ENCODE data around the gene SDS.

The SDS gene

DNA sequence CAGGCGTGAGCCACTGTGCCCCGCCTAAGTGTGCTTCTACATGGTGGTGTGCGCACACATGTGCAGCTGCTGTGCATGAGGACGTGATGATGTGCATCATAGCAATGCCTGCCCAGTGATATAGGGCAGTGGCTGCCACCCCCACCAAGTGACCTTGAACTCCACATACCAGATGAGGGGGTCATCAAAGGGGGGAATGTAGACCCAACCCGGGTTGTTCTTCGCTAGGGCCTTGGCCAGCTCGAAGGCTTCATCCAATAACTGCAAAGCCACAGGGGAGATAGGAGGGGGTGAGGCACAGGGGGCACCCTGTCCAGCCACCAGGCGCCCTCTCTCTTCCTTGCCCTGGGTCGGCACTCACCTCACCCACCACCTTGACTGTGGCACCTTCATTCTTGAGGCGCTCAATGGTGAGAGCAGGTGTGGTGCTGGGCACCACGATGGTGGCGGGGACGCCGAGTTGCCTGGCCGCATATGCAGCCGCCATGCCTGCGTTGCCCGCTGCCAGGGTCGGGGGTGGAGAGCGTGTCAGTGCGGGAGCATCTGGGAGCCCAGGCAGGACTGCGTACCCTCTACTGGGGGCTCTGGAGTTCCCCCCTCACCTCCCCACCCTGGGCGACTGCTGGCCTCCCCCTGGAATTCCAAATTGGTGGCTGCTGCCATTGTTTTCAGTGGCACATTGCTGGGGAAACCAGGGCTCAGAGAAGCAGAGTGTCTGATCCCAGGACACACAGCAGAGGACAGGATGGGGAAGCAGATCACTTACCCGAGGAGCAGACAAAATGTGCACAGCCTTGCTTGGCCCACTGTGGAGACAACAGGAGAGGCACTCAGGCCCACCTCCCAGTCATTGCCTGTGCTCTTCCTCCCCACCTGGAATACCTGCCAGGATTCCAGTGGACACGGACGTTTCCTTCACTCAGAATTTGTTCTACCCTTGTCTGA, 5.1 kb downstream of the SDS start:
- no peak for DNase-seq

DNA sequence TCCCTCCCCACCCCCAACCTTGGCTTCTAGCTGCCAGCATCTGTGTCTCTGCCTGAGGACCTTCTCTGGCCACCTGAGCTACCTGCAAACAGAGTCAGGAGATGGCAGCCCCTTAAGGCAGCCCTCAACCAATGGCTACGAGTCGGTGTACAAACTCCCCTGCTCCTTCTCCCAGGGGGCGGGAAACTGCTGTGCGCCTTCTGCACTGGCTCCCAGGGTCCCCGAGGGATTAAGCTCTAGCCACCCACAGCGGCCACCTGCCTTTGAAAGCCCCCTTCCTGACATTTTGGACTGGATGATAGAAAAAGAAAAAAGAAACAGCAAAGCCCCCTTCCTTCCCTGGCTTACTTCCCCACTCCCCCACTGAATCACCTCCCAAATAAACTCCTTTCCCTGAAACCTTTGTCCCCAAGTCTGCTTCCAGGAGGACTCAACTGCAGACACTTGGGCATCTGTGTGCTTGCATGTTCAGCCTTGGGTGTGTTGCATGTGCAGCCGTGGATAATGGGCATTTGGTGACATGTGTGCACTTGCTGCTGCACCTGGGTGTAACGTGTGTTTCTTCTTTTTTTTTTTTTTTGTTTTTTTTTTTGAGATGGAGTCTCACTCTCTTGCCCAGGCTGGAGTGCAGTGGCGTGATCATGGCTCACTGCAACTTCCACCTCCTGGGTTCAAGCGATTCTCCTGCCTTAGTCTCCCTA, 6.0 kb downstream of the SDS start:
- no peak for DNase-seq

DNA sequence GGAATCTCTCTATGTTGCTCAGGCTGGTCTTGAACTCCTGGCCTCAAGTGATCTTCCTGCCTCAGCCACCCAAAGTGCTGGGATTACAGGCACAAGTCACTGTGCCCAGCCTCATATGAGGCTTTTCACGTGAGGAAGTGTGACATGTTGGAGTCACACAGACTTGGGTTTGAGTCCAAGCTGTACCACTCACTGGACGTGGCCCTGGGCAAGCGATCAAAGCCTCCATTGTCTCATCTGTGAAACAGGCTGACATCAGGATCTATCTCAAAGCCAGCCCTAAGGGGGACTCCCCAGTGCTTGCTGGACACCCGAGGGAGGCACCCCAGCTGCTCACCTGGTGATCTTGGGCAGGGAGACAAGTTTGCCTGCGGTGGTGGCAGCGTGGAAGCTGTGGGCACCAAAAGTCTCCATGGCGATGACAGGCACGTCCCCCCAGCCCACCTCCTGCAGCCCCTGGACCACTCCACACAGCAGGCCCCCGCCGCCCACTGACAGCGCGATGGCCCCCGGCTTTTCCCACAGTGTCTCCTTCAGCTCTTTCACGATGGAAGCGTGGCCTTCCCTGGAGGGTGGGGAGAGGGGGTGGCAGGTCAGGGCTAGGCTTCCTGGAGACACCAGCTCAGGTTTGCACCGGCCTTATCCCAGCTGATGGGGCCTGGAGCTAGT, 6.7 kb downstream of the SDS start:
- no peak for DNase-seq

DNA sequence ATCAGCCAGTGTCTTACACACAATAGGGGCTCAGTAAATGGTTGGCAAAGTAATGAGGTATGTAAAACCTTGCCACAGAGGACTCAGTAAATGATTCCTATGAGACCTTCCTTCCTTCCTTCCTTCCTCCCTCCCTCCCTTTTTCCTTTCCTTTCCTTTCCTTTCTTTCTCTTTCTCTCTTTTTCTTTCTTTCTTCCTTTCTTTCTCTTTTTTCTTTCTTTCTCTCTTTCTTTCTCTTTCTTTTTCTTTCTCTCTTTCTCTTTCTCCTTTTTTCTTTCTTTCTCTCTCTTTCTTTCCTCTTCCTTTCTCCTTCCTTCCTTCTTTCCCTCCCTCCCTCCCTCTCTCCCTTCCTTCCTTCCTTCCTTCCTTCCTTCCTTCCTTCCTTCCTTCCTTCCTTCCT, 7.5 kb downstream of the SDS start:
- DNase-seq: no peak

DNA sequence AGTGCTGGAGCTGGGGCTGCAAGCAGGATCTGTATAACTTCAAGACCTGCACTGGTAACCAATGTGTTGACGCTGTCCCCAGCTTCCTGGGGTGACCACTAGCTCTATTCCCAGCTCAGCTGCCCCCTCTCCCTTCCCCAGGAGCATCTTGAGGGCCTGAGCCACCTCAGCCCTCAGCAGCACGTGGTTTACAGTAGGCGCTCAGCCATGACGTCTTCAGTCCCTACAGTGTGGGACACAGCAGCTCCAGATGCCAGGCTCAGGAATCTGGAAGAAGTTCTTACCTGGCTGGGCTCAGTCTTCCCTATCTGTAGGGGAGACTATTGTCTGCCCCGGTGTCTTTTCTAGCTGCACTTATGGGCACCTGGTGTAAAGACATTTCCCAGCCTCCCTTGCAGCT, 8.6 kb downstream of the SDS start:
- no peak for DNase-seq

DNA sequence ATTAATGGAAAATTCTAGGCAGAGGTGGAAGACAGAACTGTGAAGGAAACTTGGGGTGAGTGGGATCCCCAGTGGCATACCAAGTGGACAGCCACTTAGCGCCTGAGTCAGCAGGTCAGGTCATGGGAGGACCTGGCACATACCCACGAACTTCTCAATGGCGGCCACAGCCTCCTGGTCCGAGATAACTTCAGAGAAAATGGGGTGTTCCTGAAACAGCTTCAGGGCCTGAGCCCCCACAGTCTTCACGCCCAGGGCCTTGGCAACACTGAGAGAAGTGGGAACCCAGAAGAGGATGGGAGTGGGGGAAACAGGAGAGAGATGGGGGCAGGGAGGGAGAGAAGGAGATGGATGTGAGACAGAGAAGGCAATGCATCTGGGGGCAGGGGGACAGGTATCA, 9.9 kb downstream of the SDS start:
- DNase-seq: no peak

DNA sequence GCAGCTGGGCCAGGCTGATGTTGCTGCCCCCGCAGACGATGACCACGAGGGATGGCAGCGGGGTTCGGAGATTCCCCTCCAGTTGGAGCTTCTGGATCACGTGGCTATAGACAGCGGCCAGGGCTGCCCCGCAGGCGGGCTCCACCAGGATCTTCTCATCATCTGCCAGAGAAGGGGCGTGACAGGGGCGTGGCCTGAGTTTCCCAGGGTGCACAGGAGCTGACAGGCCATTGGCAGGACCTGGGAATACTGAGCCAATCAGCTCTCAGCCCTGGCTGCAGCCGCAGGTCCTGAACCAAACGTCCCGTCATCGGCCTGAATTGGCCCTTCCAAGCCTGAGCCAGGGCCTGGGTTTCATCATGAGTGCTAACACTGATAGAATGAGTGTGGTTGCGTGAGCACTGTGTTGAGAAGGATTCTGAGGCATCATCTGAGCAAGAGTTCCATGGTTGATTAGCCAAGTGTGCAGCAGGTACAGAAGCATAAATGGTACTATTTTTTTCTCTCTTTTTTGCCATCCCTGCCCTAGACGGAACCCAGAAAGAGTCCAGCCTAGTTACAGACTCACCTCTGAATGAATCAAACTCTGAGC, 10.6 kb downstream of the SDS start:
- DNase-seq: no peak

DNA sequence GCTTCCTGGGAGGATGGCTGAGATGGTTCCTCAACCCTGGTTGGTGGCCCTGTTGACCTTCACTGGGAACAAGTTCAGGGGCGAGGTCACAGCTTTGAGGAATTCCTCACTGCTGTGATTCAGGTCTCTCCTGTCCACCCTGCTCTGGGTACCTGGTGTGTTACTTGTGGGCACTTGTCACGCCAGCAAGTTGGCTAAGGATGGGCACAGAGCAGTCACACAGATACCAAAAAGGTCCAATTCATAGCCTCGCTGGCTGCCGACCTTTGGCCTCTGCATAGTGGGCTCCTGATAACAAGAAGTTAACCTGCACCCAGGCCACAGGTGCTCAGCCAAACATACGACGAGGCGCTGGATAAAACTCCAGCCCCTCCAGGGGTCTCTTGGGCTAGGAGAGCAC, 11.2 kb downstream of the SDS start:
- DNase-seq: no peak

DNA sequence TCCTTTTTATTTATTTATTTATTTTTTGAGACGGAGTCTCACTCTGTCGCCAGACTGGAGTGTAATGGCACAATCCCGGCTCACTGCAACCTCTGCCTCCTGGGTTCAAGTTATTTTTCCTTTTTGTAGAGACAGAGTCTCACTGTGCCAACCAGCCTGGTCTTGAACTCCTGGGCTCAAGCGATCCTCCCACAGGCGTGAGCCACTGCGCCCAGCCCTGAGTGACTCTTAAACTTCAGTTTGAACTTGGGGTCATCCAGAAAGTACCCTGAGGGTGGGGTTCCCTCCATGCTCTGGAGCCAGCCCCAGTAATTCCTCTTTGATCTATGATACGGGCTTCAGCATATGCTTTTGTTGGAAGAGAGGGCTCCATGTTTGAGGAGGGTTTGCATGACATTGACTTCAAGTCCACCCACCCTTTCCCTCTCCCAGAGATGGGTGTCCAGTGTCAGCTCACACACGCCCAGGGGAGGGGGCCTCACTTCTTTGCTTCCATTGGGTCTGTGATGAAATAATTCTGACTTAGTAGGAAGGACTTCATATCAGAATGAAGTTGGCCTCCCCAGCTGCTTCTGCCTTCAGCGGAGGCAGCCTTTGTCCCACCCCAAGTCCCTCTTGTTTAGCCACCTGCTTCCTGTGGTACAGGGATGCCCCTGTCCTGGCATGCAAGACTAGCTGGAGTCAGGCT, 11.9 kb downstream of the SDS start:
- no peak for DNase-seq

DNA sequence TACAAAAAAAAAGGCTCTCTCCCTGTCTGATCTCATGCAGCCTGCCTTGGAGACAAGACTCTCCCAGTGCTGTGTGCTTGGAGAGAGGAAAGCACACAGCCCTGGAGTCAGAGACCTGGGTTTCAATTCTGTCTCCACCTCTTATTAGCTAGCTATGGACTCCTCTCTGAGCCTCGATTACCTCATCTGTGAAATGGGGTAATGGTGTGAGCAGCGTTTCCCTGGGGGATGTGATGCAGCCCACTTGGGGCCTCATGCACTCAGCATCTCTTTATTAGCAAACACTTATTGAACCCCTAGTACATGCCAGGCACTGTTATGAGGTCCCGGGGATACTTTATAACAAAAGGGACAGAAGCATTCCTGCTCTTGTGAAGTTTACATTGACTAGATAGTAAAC, 12.5 kb downstream of the SDS start:
- no peak for DNase-seq

DNA sequence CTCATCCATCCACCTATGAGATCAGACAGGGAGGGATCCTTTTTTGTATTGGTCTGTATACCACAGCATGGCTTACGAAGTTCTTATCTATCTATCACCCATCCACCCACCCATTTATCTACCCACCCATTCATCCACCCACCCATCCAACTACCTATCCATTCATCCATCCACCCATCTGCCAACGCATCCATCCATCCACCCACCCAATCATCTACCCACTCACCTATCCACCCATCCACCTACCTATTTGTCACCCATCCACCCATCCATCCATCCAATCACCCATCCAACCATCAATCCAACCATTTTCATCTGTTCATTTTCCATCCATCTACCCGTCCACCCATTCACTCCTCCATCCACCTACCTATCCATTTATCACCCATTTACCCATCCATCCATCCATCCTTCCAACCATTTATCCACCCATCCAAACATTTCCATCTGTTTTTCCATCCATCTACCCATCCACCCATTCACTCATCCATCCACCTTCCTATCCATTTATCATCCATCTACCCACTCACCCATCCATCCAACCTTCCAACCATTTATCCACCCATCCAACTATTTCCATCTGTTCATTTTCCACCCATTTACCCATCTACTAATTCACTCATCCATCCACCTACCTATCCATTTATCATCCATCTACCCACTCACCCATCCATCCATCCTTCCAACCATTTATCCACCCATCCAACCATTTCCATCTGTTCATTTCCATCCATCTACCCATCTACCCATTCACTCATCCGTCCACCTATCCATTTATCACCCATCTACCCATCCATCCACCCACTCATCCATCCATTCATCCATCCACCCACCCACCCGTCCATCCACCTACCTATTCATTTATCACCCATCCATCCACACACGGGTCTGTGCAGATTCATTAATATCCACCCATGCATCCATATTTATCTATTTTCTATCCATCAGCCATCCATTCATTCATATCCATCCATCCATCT, 13.3 kb downstream of the SDS start:
- DNase-seq: no peak

DNA sequence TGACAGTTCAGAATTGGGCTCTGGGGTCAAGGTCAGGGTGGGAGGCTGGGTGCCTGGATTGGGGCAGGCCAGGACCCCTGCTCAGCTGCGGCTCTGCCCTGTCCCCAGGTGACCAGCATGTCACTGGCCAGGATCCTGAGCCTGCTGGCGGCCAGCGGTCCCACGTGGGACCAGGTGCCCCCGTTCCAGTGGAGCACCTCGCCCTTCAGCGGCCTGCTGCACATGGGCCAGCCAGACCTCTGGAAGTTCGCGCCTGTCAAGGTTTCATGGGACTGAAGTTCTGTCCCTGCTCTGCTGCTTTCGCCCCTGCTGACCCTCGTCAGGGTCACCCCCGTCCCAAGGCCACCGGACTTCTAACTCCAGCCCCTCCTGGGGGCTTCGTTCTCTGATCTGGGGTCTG, 15.3 kb downstream of the SDS start:
- no peak for DNase-seq

DNA sequence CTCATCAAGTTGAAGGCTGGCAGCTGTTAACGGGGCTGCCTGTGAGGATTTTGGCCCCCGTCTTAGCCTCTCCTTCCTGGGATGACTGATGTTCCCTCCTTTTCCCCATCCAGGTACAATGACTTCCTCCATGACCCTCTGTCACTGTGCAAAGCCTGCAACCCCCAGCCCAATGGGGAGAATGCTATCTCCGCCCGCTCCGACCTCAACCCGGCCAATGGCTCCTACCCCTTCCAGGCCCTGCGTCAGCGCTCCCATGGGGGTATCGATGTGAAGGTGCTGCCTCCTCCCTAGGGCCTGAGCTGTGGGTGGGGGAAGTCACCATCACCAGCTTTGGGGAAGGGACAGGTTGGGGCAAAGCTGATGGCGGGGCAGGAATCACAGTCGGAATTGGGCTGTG, 16.1 kb downstream of the SDS start:
- DNase-seq: no peak

DNA sequence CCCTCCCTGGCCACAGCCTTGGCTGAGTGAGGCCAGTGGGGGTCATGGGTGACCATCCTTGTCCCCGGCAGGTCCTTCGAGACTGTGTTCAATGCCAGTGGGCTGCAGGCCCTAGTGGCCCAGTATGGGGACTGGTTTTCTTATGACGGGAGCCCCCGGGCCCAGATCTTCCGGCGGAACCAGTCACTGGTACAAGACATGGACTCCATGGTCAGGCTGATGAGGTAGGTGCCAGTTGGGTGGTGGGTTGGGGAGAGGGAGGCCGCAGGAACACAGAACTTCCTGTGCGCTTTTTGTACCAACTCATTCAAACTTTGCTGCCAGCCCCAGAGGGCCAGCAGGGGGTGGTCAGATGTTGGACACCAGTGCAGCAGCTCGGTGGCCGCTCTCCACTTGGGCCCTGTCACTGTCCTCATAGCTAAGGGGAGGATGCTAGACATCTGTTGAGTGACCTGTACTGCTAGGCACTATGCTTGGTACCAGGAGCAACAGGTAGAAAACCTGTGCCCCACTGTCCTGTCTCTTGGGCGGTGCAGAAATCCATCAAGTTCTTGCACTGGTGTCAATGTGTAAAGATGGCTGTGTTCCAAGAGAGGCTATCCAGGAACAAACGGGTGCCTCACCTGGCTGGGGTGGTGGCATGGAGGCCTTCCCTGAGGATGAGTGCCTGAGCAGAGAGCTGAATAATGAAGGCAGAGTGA, 16.7 kb downstream of the SDS start:
- DNase-seq: no peak

DNA sequence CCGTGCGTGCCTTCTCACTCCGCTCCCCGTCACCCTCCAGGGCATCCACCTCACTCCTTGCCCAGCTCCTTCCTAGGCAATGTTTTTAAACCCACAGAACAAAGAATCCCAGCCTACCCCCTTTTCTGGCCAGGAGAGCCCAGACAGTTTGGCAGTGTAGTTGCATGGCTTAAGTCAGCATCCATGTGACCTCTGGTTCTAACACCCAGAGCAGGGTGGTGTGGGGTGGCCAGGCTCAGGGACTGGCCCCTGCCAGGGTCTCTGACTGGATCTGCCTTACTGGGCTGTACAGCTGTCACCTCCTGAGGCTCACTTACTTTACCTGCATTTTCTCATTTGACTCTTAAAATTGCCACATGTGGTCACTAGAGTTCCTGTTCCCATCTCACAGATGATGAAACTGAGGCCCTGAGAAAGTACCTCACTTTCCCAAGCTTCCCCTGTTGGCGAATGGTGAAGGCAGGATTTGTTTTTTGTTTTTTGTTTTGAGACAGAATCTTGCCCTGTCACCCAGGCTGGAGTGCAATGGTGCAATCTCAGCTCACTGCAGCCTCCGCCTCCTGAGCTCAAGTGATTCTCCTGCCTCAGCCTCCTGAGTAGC, 18.3 kb downstream of the SDS start:
- DNase-seq: no peak

DNA sequence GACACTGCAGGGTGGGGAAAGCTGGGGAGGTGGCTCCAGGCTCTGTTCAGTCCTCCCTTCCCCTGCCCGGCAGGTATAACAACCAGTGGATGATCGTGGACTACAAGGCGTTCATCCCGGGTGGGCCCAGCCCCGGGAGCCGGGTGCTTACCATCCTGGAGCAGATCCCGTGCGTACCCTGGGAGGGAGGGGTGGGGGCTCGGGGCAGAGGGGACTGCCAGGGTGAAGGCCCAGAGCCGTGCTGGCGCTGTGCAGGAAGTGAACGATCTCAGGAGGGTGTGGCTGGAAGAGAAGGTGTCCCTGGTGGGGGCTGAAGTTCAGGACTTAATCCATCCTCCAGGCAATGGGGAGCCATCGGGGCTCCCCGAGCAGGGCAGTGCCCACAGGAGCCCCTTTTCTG, 18.9 kb downstream of the SDS start:
- no peak for DNase-seq

DNA sequence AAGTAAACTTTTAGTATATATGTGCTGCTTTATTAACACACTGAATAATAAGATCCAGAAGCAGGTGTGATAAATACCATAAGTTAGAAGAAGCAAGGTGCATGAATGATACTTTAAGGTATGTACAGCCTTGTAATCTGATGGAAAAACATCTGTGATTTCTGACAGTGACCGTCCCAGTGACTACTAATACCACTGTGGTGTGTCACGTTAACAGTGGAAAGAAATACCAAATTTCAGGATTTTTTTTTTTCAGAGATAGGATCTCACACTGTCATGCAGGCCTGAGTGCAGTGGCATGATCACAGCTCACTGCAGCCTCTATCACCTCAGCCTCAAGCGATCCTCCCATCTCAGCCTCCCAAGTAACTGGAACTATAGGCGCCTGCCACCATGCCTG, 21.5 kb downstream of the SDS start:
- DNase-seq: no peak

DNA sequence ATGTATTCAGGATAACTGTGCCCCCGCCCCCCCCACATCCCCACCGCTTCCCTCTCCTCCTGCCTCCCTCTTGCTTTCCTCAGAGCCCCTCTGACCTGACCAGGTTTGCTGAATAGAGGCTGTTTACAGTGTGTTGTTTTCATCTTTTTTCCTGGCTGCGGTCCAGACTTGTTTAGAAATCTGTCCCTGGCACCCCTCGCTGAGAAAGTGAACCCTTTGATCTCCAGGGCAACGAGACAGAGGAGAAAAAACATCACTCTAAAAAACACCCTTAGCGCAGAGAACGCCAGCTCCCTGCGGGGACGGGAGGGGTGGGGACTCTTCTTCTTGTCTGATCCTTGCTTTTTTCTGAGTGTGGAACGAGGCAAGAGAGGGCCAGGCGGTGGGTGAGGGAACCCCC, 22.5 kb downstream of the SDS start:
- DNase-seq: no peak

DNA sequence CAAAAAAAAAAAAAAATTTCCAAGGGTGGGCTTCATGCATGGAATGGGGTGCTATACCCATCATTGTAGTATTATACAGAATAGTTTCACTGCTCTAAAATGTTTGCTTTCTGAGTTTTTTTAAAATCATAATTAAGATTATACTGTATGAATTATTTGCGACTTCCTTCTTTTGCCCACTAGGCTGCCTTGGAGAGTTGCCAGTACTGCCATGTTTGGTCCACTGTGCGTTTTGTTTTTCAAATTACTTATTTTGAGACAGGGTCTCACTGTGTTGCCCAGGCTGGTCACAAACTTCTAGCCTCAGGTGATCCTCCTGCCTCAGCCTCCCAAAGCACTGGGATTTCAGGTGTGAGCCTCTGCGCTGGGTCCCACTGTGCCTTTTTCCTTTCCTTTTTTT, 25.4 kb downstream of the SDS start:
- no peak for DNase-seq

DNA sequence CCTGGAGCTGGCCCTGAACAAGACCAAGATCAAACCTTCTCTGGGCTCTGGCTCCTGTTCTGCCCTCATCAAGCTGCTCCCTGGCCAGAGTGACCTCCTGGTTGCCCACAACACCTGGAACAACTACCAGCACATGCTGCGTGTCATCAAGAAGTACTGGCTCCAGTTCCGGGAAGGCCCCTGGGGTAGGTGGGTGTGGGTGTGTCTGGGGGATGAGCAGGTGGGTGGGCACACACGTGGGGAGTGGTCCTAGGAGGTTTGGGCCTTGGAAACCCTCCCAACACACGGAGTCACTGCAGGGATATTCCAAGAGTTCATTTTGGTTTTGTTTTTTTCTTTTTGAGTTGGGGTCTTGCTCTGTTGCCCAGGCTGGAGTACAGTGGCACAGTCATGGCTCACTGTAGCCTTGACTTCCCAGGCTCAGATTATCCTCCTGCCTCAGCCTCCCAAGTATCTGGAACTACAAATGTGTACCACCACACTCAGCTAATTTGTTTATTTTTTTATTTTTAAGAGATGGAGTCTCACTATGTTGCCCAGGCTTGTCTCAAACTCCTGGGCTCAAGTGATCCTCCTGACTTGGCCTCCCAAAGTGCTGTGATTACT, 28.8 kb downstream of the SDS start:
- DNase-seq: no peak

All from SHP77 (cell line).